Measurements from ENCODE around the gene PRRT1B.

The PRRT1B gene

GRCh38 chr9:131597246-131597645, 51.9 kb downstream of the PRRT1B start:
- no peak for DNase-seq (ENCODE audit: low read depth)

DNA sequence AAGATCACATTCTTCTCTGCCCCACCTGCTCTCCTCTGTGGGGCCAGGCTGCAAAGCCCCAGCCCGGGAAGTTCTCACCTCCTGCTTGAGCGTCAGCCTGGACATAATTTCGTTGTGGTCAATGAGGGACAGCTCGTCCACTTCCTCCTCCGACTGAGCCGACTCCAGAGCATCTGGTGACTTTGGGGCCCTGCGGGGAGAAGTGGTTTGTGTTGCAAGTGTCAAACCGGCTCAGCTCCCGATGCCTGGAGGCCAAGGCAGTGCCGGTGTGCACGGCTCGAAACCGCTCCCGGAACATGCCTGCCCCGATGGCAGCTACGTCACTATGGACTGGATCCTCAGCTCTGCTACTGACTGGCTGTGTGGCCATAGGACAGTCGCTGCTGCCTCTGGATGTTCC, 52.8 kb downstream of the PRRT1B start:
- DNase-seq (ENCODE audit: low read depth) = no peak

DNA sequence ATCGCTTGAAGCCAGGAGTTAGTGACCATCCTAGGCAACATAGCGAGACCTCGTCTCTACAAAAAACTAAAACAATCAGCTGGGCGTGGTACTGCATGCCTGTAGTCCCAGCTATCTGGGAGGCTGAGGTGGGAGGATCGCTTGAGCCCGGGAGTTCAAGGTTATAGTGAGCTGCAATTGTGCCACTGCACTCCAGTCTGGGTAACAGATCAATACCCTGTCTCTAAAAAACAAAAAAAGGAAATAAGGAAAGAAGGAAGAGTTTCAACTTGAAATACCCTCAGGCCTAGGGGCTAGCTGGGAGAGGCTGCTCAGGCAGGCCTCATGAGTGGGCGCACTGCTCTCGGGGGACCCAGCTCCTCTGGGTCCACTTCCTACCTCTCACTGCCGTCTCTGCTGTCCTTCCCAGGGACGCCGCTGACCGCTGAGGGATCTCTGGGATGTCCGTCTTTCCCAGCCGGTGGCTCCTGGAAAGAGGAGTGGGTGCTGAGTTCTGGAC, 56.4 kb downstream of the PRRT1B start:
- DNase-seq (ENCODE audit: low read depth) = no peak

- DNase-seq (ENCODE audit: low read depth) = no peak
Observed at GRCh38 chr9:131603199-131603598, 57.9 kb downstream of the PRRT1B start.

DNA sequence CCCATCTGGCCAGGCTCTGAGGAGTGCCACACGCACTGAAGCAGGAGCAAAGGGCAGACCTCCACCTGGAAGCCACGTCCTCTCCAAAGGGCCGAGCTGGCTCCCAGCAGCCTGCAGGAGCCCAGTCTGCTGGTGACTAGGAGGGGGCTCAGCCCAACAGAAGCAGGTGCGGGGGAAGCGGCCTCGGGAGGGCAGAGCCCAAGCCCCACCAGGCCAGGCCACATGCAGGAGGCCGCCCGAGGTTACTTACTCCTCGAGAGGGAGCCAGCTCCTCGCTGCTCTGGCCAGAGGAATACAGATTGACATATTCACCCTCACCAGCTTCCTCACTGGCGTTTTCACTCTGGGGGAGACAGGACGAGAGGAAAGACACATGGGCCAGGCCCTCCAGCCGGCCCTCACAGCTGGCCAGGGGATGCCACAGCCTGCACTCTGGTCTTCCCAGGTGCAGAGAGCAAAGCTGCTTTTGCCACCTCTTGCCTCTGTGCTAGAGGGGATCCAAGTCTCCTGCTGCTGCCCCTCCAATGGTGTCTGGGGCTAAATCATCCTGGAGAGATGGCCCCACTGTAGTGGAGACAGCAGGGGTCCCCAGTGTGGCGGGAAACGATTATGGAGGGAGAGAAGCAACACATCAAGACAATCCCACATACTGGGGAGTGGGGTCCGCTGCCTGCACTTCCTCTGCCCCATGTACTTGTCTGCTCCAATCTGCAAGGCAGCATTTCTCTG, 58.6 kb downstream of the PRRT1B start:
- no peak for DNase-seq (ENCODE audit: low read depth)

DNA sequence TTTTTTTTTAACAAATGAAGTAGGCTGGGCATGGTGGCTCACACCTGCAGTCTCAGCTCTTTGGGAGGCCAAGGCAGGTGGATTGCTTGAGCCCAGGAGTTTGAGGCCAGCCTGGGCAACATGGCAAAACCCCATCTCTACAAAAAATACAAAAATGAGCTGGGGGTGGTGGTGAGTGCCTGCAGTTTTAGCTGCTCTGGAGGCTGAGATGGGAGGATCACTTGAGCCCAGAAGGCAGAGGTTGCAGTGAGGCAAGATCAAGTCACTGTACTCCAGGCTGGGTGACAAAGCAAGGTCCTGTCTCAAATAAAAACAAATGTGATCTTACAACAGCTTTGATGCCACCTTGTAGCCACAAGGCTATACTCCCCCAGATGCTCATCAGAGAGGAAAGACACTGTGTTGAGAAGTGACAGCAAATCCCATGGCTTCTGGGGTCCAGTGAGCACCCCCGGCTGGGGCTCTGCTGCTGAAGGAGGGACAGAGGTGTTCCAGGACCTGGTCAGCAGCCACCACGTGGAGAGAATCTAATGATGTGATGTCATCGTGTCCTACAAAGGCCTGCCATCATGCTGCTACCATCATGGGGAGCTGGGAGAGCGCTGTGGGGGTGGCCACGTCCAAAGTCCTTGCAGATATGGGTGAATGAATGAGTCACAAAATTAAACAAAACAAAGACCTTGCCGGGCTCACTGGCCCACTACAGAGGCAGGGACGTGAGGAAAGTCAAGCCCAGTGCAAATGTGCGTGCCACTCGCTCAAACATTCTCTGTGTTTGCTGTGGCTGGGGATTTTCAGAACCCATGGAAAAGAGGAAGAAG, 60.7 kb downstream of the PRRT1B start:
- no peak for DNase-seq (ENCODE audit: low read depth)

DNA sequence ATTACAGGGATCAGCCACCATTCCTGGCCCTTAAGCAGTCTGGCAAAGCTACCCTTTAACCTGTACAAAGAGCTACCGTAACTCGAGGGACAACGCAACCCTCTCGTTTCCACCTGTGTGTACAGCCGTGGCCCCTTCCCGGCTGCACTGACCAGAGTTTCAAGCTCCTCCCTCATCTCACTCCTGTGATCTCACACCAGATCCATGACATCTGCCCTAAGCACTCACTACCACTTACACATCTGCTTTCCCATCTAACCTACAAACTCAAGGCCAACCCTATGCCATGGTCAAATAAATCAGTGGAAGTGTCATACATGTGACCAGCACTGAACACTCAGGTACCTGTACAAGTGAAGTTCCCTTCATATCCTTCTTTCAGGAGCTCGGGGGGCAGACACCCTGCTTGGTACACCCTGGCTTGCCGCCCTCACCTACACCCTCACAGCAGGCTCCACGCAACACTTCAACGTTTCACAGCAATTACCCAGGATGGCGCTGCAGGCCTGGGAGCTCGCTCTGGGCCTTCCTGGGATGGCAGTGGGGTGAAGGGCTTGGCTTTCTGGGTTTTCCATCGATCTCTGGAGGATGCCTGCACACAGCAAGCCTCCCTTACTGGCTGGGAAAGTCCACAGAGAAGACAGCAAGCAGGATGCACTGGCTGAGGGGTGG, 61.7 kb downstream of the PRRT1B start:
- no peak for DNase-seq (ENCODE audit: low read depth)

GRCh38 chr9:131607591-131607990, 62.3 kb downstream of the PRRT1B start:
- no peak for DNase-seq (ENCODE audit: low read depth)

GRCh38 chr9:131608493-131609037, 63.2 kb downstream of the PRRT1B start:
- DNase-seq (ENCODE audit: low read depth) = no peak

Measured in stimulated activated CD8-positive, alpha-beta memory T cell treated with anti-CD3 and anti-CD28 coated beads, Interleukin-15, amount 100 ng/mL, for 1 hour (primary cell).